ENCODE measurements around the gene PHAF1. TPM values are rescaled to one million over a fixed set of nuclear protein-coding genes. Genes with fewer than 3 reads are reported as not detected.

The PHAF1 gene
- total RNA-seq, 2 experiments from 2014 or later: 13.8 to 14.9 TPM

- Mint-ChIP-seq H3K27ac (no peak overlapping the region), H3K4me1 (peaks cover 23% of the 10 kb centered on the region), H3K36me3 (peaks cover 44% of the 10 kb centered on the region), H3K27me3 (no peaks in the 10 kb centered on the region), H3K4me3 (no peak overlapping the region), H3K9me3 (no peaks in the 10 kb centered on the region)
- DNase-seq: no peak
Measured at GRCh38 chr16:67196881-67197280, 87.1 kb downstream of the PHAF1 start.

GRCh38 chr16:67197704-67198103 lies 88.0 kb downstream of the PHAF1 start:
- Mint-ChIP-seq H3K9me3 (no peaks in the 10 kb centered on the region), H3K27me3 (no peaks in the 10 kb centered on the region), H3K4me3 (no peak overlapping the region), H3K4me1 (peaks cover 21% of the 10 kb centered on the region), H3K36me3 (peaks cover 40% of the 10 kb centered on the region), H3K27ac (no peak overlapping the region)
- no peak for DNase-seq

Other genes starting within 250 kb of the PHAF1 start
- gene PDP2, start 229.4 kb upstream of the PHAF1 start, total RNA-seq: 10 to 100 TPM; 25.5 to 25.9 TPM
- not detected for gene CDH16, start 191.1 kb upstream of the PHAF1 start, total RNA-seq
- under 1 TPM; 0.20 to 0.33 TPM for gene RRAD, start 184.4 kb upstream of the PHAF1 start, total RNA-seq
- 100 to 1,000 TPM; 152 to 153 TPM for gene CIAO2B, start 175.5 kb upstream of the PHAF1 start, total RNA-seq
- gene CES2, start 174.4 kb upstream of the PHAF1 start, total RNA-seq: 10 to 100 TPM; 23.3 to 24.9 TPM
- under 1 TPM; 0.43 to 0.80 TPM for gene CES3, start 148.7 kb upstream of the PHAF1 start, total RNA-seq
- 1 to 10 TPM; 3.5 to 4.6 TPM for gene CES4A, start 121.4 kb upstream of the PHAF1 start, total RNA-seq
- gene CBFB, start 80.8 kb upstream of the PHAF1 start, total RNA-seq: 100 to 1,000 TPM; 110 to 114 TPM
- 1 to 10 TPM; 1.5 to 1.7 TPM for gene B3GNT9, start 41.1 kb downstream of the PHAF1 start, total RNA-seq
- 10 to 100 TPM; 15.3 to 16.0 TPM for gene TRADD, start 50.0 kb downstream of the PHAF1 start, total RNA-seq
- gene FBXL8, start 50.0 kb downstream of the PHAF1 start, total RNA-seq: 1 to 10 TPM; 7.9 to 8.5 TPM
- gene HSF4, start 54.8 kb downstream of the PHAF1 start, total RNA-seq: 10 to 100 TPM in 1 of 2 experiments, 1 to 10 TPM in 1; 9.3 to 10.1 TPM
- gene NOL3, start 60.6 kb downstream of the PHAF1 start, total RNA-seq: 1 to 10 TPM; 6.1 to 6.4 TPM
- gene MATCAP1, start 74.0 kb downstream of the PHAF1 start, total RNA-seq: 10 to 100 TPM; 15.8 to 16.7 TPM
- under 1 TPM in 1 of 2 experiments, not detected in 1; 0.19 TPM for gene EXOC3L1, start 80.2 kb downstream of the PHAF1 start, total RNA-seq
- gene E2F4, start 82.2 kb downstream of the PHAF1 start, total RNA-seq: 100 to 1,000 TPM; 130 to 136 TPM
- gene ELMO3, start 89.2 kb downstream of the PHAF1 start, total RNA-seq: 1 to 10 TPM; 4.3 to 4.5 TPM
- 10 to 100 TPM; 46.5 to 48.6 TPM for gene TMEM208, start 117.2 kb downstream of the PHAF1 start, total RNA-seq
- 10 to 100 TPM; 76.4 to 79.9 TPM for gene FHOD1, start 137.5 kb downstream of the PHAF1 start, total RNA-seq
- gene SLC9A5, start 139.0 kb downstream of the PHAF1 start, total RNA-seq: 1 to 10 TPM; 5.8 to 6.1 TPM
- 10 to 100 TPM; 30.8 to 37.0 TPM for gene PLEKHG4, start 169.6 kb downstream of the PHAF1 start, total RNA-seq
- gene KCTD19, start 216.8 kb downstream of the PHAF1 start, total RNA-seq: 1 to 10 TPM; 2.2 to 3.0 TPM
- gene LRRC36, start 216.9 kb downstream of the PHAF1 start, total RNA-seq: 1 to 10 TPM in 1 of 2 experiments, under 1 TPM in 1; 0.82 to 1.1 TPM

Data from activated naive CD8-positive, alpha-beta T cell treated with anti-CD3 and anti-CD28 coated beads for 36 hours (primary cell).